Measurements from ENCODE around the gene PLIN5.
A peak's percentile ranks its signal among the peaks of the same experiment; 100 is the strongest.

Gene PLIN5

DNA sequence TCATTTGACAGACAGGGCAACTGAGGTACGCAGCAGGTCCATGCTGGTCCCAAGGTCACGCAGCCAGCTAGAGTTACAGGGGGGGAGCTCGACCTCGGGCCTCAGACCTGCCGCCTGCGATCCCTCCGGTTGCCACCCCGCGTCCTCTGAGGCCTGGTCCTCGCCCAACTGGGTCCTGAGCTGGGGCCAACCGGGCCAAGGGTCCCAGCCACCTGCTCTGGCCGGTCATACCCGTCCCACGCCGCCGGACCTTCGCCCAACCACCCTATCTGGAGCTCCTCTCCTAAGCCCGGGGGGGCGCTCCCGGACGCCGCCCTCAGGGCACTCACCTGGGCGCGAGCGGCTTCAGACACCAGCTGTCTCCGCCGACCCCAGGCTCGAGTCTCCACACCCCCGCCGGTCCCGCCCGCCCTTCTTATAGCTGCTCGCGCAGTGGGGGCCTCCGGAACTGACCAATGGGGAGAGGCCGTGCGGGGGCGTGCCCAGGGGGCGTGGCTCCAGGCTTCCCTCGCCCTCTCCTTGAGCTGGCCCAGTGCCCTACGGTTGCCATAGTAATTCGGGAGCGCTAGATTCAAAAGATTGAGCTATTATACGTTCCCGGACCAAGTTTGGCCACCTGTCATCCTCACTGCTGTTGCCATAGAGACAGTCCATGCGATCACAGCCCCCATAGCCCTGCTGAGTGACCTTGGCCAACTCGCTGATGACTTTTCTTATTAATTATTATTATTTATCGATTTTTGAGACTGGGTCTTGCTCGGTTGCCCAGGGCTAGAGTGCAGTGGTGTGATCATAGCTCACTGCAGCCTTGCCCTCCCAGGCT, at the start of gene PLIN5:
TSS of gene PLIN5 (minus strand) at position 389 of the 823 bp plus-strand sequence. CDS start 1,150 bp downstream, outside the sequence.
- DNase-seq, result peak; percentile 53

GRCh38 chr19:4583961-4584669, 49.1 kb upstream of the PLIN5 start:
- DNase-seq, result no peak

DNA sequence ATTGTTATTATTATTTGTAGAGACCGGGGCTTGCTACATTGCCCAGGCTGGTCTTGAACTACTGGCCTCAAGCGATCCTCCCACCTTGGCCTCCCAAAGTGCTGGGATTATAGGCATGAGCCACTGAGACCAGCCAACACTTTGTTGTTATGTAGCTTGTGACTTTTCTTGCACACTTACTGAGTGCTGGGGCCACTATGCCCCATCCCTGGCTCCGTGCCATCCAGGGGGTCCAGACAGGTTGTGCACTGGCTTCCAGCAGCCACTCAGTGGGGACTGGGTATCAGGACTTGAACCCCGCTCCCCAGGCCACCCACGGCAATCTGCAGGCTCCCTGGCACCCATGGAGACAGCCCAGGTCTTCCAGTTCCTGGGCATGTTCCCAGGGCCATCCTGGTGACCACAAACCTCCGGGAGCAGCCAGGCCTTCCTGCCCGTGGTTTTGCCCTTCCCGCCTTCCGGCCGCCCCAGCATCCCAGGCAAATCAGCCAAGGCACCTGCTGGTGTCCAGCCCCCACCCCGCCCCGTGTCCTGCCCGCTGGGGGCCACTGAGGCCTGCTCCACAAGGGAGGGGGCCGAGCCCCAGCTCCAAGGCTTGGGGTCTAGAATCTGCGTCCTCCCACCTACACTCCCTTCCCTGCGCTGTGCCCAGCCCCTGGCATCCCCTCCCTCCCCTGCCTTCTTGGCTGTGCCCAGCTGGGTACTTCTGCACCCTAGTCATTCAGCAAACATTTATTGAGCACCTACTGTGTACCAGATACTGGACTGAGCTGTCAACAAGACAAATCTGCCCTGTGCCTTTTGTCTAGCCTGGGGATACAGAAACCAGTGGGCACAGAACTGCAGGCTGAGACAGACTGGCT, 48.2 kb upstream of the PLIN5 start:
- DNase-seq, result peak; percentile 29

GRCh38 chr19:4581666-4582553, 46.9 kb upstream of the PLIN5 start:
- DNase-seq, result peak; percentile 36

DNA sequence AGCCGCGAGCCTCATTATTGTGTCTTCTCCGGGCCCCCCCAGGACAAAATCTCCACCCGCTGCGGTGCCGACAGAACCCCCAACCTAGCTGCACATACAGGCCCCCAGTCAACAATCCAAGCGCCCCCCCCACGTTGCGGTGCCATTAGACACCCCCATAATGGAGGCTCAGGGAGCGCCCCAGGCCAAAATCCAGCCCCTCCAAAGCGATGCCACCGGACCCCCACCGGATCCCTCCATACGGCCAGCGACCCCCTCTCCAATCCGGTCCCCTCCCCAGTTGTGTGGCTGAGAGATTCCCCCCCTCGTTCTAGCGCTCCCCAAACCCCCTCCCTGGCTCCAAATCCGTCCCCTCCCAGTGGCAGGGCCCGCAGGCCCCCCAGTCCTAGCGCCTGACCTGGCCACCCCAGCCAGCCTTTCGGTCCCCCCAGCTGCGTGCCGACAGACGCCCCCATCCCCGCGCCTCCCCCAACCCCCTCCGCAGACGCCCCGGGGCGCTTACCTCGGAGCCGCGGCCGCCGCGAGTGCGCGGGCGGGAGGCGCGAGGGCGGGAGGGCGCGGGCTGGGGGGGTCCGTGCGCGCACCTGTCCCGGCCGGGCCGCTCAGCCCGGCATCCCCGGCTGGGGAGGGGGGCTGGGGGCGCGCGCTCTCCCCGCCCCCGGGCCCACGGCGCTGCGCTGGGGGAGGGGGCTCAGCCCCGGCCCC, 46.1 kb upstream of the PLIN5 start:
- DNase-seq, result no peak

DNA sequence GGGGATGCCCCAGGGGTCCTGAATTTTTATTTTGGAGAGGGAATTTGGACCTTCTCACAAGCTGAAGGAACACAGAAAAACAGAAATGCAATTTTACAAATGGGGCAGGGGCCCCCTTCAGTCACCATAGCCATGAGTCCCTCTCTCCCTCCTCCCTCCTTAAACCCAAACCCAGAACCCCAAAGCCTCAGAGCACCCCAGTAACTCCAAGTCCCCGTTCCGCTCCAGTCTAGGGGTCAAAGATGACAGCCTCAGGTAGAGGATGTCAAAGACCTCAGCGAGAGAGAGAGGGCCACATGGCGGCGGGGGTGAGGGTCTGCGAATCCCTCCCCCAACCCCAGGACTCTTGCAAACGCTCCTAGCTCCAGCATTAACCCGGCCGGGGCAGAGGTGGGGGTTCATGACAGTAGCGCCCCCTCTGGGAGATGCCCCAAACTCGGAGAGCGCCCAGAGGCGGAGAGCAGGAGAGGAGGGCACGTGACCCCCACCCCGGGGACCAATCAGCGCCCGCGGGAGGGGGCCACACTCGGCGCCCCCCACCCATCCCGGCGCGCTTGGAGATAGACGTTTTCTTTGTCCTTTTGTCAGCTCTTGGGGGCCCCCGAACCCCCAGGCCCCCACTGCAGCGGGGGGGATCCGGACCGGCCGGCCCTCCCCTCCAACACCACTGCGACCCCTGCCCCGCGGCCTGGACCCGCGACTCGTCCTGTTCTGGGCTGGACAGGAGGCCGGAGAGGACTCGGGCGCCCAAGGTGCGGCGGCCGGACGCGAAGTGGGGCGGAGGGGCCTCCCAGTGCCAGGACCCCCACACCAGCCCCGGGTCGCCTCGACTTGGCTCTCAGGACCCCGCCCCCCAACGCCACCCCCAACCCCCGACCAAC, 45.2 kb upstream of the PLIN5 start:
- no peak for DNase-seq

DNA sequence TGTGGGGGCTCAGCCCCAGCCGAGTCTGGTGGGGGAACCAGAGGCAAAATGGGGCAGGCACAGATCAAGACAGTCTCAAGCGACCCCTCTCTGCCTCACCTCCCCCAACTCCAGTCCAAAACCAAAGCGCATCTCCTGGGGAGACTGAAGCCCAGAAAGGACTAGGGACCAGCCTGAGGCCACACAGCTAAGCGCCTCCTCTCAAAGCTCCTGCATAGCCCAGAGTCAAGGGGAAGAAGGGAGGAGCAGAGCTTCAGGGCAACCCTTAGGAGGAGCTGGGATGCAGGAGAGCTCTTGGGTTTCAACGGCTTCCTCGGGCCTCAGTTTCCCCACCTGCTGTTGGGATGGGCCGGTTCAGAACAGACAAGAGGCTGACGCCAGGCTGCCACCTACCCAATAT, 44.4 kb upstream of the PLIN5 start:
- DNase-seq, result no peak

DNA sequence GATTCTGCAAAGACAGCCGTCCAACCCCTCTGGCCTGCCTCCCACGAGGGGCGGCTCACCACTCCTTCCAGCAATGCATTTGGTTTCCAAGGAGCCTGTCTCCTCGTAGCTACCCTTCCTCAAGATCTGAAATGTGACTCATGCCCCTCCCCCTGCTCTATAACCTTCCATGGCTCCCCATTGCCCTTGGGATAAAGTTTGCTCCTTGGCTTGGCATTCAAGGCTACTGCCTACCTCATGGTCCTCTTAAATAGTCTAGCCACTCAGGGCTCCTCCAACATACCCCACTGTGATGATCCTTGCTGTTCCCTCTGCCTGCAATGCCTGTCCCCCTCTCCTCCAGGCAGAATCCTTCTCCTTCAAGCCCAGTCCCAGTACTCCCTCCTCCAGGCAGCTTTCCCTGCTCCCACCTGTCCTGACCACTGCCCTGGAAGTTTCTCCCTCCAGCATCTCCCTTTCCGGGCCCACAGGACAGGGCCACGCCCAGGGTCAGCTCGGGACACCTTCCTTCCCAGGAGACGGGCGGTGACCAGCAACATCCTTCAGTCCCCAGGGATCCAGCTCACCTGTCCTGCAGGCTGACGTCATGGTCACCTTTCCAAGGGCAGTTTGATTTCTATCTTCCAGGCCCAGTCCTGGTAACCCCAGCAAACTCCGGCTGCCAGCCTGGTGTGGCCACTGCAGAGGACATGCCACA, 43.7 kb upstream of the PLIN5 start:
- no peak for DNase-seq

- peak; percentile 37 for DNase-seq
Measured at GRCh38 chr19:4577020-4577782, 42.2 kb upstream of the PLIN5 start.

GRCh38 chr19:4576016-4576933, 41.3 kb upstream of the PLIN5 start:
- DNase-seq, result peak; percentile 60

GRCh38 chr19:4575267-4576015, 40.4 kb upstream of the PLIN5 start:
- peak; percentile 96 for DNase-seq

- no peak for DNase-seq
Measured at GRCh38 chr19:4573682-4574081, 38.7 kb upstream of the PLIN5 start.

DNA sequence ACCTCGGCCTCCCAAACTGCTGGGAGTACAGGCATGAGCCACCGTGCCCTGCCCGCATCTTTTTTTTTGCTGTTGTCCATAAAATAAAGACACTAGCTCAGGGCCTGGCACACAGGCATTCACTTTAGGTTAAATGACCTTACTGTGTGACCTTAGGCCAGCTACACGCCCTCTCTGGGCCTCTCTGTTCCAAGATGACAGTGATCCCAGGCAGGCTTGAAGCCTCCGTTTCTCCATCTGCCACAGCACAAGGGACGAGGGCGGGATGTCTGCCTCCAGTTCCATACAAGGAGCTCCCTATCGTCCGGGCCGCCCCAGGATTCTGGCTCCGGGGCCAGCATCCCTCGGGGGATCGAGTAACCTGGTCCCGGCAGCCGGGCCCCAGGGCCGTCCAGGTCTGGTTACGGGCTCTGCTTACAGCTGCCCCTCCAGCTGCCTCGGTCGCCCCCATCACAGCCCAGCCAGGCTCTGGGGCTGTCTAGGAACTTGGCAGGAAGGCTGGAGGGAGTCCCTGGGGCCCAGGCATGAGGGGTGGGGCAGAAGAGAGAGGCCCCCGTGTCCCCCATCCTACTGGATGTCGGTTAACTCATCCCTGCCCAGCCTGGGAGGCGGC, 36.4 kb upstream of the PLIN5 start:
- DNase-seq, result no peak

DNA sequence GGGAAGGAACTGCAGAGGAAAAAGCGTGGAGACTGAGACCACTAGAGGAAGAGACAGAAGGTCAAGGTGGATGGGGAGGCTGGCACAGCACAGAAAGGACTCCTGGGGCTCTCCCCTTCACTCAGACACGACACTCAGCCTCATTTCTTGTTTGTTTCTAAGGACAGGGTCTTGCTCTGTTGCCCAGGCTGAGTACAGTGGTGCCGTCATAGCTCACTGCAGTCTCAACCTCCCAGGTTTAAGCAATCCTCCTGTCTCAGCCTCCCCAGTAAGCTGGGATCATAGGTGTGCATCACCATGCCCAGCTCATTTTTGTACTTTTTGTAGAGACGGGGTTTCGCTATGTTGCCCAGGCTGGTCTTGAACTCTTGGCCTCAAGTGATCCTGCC, 35.9 kb upstream of the PLIN5 start:
- DNase-seq, result no peak

DNA sequence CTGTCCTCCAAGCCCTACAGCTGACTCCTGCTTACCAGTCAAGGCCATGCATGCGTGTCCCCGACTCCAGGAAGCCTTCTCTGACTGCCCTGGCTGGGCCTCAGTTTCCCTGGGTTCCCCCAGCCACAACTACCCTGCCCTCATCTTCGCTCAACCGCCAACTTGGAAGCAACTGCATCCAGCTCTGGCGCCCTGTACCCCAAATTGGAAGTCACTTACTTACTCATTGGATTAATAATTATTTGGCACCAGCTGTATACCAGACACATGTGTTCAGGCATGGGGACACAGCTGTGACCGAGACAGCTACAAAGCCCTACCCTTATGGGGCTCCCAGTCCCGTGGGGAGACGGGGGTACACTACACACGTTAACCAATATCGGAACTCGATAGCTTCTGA, 35.4 kb upstream of the PLIN5 start:
- no peak for DNase-seq

GRCh38 chr19:4568886-4569285, 33.9 kb upstream of the PLIN5 start:
- DNase-seq, result no peak

DNA sequence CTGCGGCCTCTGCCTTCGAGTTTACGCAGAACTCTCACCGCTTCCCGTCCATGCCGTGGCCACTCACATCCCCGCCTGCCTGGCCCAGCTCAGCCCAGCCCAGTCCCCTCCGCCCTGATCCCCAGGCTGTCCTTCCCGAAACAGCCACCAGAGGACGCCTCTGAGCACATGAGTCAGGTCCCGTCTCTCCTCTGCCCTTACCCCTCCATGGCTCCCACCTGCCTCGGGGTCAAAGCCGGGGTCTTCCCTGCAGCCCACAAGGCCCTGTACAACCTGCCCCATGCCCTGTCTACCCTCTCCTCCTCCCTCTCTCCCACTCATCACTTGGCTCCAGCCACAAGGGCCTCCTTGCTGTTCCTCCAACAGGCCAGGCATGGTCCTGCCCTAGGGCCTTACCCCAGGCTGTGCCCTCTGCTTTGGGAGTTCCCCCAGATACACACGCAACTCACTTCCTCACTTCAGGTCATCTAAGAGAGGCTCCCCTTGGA, 32.6 kb upstream of the PLIN5 start:
- DNase-seq, result peak; percentile 53

Data from EL (cell line).